ENCODE data around the gene PHACTR3. TPM values are rescaled to one million over a fixed set of nuclear protein-coding genes. Genes with fewer than 3 reads are reported as not detected.

PHACTR3 gene
- total and polyA plus RNA-seq, 2 donors (not counting 3 experiments of a cell fraction or from before 2014, with no cell fraction given) = not detected

DNA sequence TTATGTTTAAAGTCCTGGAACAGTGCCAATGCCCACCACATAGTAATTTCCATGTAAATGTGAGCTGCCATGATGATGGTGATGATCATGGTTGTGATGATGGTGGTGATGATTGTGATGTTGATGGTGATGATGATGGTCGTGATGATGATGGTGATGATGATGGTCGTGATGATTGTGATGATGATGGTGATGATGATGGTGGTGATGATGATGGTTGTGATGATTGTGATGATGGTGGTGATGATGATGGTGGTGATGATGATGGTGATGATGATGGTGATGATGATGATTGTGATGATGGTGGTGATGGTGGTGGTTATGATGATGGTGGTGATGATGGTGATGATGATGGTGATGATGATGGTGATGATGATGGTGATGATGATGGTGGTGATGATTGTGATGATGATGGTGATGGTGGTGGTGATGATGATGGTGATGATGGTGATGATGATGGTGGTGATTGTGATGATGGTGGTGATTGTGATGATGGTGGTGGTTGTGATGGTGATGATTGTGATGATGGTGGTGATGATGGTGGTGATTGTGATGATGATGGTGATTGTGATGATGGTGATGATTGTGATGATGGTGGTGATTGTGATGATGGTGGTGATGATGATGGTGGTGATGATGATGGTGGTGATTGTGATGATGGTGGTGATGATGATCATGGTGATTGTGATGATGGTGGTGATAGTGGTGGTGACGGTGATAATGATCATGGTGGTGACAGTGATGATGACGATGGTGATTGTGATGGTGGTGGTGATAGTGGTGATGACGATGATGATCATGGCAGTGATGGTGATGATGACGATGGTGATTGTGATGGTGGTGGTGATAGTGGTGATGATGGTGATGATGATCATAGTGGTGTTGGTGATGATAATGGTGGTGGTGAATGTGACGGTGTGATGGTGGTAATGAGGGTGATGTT is 82.3 kb downstream of the PHACTR3 start:
- Histone ChIP-seq H3K4me3 (replicated peaks in 1 of 3; ENCODE audit: insufficient read depth in 1 of 3, low read depth in 1 of 3, low read length in 3 of 3) (no peak overlapping the region), H4K20me1 (replicated peaks; ENCODE audit: control insufficient read depth, extremely low read depth, insufficient read depth, low read length) (no peaks in the 10 kb centered on the region), H3K9me3 (replicated peaks; ENCODE audit: control insufficient read depth, insufficient read depth, low read length) (peaks cover 8% of the 10 kb centered on the region), H2AFZ (ENCODE audit: low read depth, low read length) (no peak overlapping the region), H3K4me1 (ENCODE audit: control insufficient read depth, extremely low read depth, insufficient read depth, low read length) (no peaks in the 10 kb centered on the region), H3K27me3 (ENCODE audit: control insufficient read depth in 2 of 2, insufficient read depth in 2 of 2, low read length in 2 of 2) (no peaks in the 10 kb centered on the region), H3K79me2 (ENCODE audit: control insufficient read depth, insufficient read depth, low read length) (no peaks in the 10 kb centered on the region), H3K27ac (ENCODE audit: insufficient read depth, low read depth, low read length) (no peak overlapping the region), H3K9ac (replicated peaks; ENCODE audit: extremely low read depth, insufficient read depth, low read length) (no peak overlapping the region), H3K4me2 (ENCODE audit: insufficient read depth, low read length) (no peak overlapping the region), H3K36me3 (ENCODE audit: control insufficient read depth in 2 of 2, extremely low read depth in 1 of 2, insufficient read depth in 2 of 2, low read length in 2 of 2) (no peaks in the 10 kb centered on the region), H3K9me1 (replicated peaks; ENCODE audit: control insufficient read depth, extremely low read depth, insufficient read depth, low read length) (no peaks in the 10 kb centered on the region)
- intact Hi-C loops (cut with micrococcal nuclease) (no loop called here), dilution Hi-C loops (cut with MboI; ENCODE audit: extremely low pct_ligation_motif_present, low sequenced_read_pairs) (no loop called here)
- no TSS peak for BruUV-seq (replicated peaks)
- ChIA-PET CTCF (no interaction called here), POLR2A (no interaction called here)
- FAIRE-seq (no peak), DNase-seq (ENCODE audit: low read depth, low spot score) (no peak)
- TF ChIP-seq MYC (IDR thresholded peaks at IDR 0.05; ENCODE audit: low read depth, low read length) = no peak
- TF ChIP-seq, protein P1, sequence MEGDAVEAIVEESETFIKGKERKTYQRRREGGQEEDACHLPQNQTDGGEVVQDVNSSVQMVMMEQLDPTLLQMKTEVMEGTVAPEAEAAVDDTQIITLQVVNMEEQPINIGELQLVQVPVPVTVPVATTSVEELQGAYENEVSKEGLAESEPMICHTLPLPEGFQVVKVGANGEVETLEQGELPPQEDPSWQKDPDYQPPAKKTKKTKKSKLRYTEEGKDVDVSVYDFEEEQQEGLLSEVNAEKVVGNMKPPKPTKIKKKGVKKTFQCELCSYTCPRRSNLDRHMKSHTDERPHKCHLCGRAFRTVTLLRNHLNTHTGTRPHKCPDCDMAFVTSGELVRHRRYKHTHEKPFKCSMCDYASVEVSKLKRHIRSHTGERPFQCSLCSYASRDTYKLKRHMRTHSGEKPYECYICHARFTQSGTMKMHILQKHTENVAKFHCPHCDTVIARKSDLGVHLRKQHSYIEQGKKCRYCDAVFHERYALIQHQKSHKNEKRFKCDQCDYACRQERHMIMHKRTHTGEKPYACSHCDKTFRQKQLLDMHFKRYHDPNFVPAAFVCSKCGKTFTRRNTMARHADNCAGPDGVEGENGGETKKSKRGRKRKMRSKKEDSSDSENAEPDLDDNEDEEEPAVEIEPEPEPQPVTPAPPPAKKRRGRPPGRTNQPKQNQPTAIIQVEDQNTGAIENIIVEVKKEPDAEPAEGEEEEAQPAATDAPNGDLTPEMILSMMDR (IDR thresholded peaks at IDR 0.05; ENCODE audit: extremely low read depth in 1 of 2, insufficient read depth in 1 of 2, low read depth in 1 of 2, low read length in 2 of 2) = no peak

DNA sequence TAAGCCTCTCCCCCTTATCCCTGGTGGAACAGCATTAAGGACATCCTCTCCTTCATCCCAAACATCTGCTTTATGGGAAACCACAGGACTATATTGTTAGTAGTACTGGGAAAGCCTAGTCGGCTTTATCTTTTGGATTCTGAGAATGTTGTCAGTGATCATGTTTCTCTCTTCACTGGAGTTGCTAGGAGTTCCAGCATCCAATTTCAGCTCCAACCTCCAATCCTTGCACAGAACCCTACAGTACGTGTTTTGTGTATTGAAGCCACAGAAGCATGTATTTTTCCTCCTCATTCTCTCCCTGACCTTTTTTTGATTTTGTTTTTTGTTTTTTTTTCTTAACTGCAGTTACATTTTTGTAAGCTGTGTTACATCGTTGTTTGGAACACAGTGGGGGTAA is 84.0 kb downstream of the PHACTR3 start:
- intact Hi-C loops (cut with micrococcal nuclease) (no loop called here), dilution Hi-C loops (cut with MboI; ENCODE audit: extremely low pct_ligation_motif_present, low sequenced_read_pairs) (no loop called here)
- no peaks in the 10 kb centered on the region for H3K4me1 ChIP-seq (ENCODE audit: control insufficient read depth, extremely low read depth, insufficient read depth, low read length)
- H3K4me3 ChIP-seq (replicated peaks in 1 of 3; ENCODE audit: insufficient read depth in 1 of 3, low read depth in 1 of 3, low read length in 3 of 3) = no peak overlapping the region
- no peak overlapping the region for H2AFZ ChIP-seq (ENCODE audit: low read depth, low read length)
- H4K20me1 ChIP-seq (replicated peaks; ENCODE audit: control insufficient read depth, extremely low read depth, insufficient read depth, low read length) = no peaks in the 10 kb centered on the region
- no peaks in the 10 kb centered on the region for H3K36me3 ChIP-seq (ENCODE audit: control insufficient read depth in 2 of 2, extremely low read depth in 1 of 2, insufficient read depth in 2 of 2, low read length in 2 of 2)
- POLR2A ChIA-PET = no interaction called here
- no peak overlapping the region for H3K4me2 ChIP-seq (ENCODE audit: insufficient read depth, low read length)
- no peak overlapping the region for H3K27ac ChIP-seq (ENCODE audit: insufficient read depth, low read depth, low read length)
- no peak for TF ChIP-seq MYC (IDR thresholded peaks at IDR 0.05; ENCODE audit: low read depth, low read length)
- H3K9me1 ChIP-seq (replicated peaks; ENCODE audit: control insufficient read depth, extremely low read depth, insufficient read depth, low read length) = no peaks in the 10 kb centered on the region
- H3K27me3 ChIP-seq (ENCODE audit: control insufficient read depth in 2 of 2, insufficient read depth in 2 of 2, low read length in 2 of 2) = no peaks in the 10 kb centered on the region
- H3K9ac ChIP-seq (replicated peaks; ENCODE audit: extremely low read depth, insufficient read depth, low read length) = no peak overlapping the region
- CTCF ChIA-PET = no interaction called here
- no peaks in the 10 kb centered on the region for H3K79me2 ChIP-seq (ENCODE audit: control insufficient read depth, insufficient read depth, low read length)
- H3K9me3 ChIP-seq (replicated peaks; ENCODE audit: control insufficient read depth, insufficient read depth, low read length) = peaks cover 6% of the 10 kb centered on the region
- FAIRE-seq = no peak
- DNase-seq (ENCODE audit: low read depth, low spot score) = no peak
- no TSS peak for BruUV-seq (replicated peaks)
